GM19240 (cell line): ENCODE results near the gene NIFK.
A peak's percentile ranks its signal among the peaks of the same experiment; 100 is the strongest.

Experiments
- DNase-seq: peaks from one replicate; pipeline ENCODE4 v3.0.0; 2011; ENCODE audit warnings: low spot score; ENCODE audit not compliant: insufficient read length

The NIFK gene

GRCh38 chr2:121736462-121737336 is at the start of gene NIFK:
NIFK (minus strand) TSS chr2:121736875; CDS start chr2:121736850, 25 bp downstream.
- DNase-seq = peak; percentile 90

GRCh38 chr2:121783180-121783579 is 46.5 kb upstream of the NIFK start:
- DNase-seq = no peak

GRCh38 chr2:121778741-121779487 is 42.2 kb upstream of the NIFK start:
- no peak for DNase-seq

- DNase-seq = no peak
These were observed 41.0 kb upstream of the NIFK start for GRCh38 chr2:121777699-121778058.

GRCh38 chr2:121776885-121777698 is 40.4 kb upstream of the NIFK start:
- no peak for DNase-seq

- DNase-seq = no peak
These were observed 39.7 kb upstream of the NIFK start for GRCh38 chr2:121776361-121776760.

GRCh38 chr2:121774235-121774634 is 37.6 kb upstream of the NIFK start:
- DNase-seq = no peak

GRCh38 chr2:121771976-121772742 is 35.5 kb upstream of the NIFK start:
- no peak for DNase-seq

- no peak for DNase-seq
These were observed 31.6 kb upstream of the NIFK start for GRCh38 chr2:121768143-121768755.

GRCh38 chr2:121766624-121767023 is 29.9 kb upstream of the NIFK start:
- no peak for DNase-seq

- DNase-seq = no peak
These were observed 28.1 kb upstream of the NIFK start for GRCh38 chr2:121764681-121765228.

- DNase-seq = peak; percentile 70
These were observed 18.8 kb upstream of the NIFK start, which contains the start of gene TSN for GRCh38 chr2:121755237-121756111. TSN (plus strand) TSS chr2:121755651; CDS start chr2:121755780, 129 bp downstream.

- no peak for DNase-seq
These were observed 18.2 kb upstream of the NIFK start for GRCh38 chr2:121754851-121755236.

GRCh38 chr2:121748202-121748601 is 11.5 kb upstream of the NIFK start:
- DNase-seq = no peak

GRCh38 chr2:121746071-121746578 is 9.4 kb upstream of the NIFK start:
- DNase-seq = no peak

- DNase-seq = no peak
These were observed 4.8 kb upstream of the NIFK start for GRCh38 chr2:121741450-121741849.

GRCh38 chr2:121740973-121741372 is 4.3 kb upstream of the NIFK start:
- no peak for DNase-seq

- DNase-seq = no peak
These were observed 574 bp downstream of the NIFK start for GRCh38 chr2:121736140-121736461.

- DNase-seq = no peak
These were observed 1.1 kb downstream of the NIFK start for GRCh38 chr2:121735518-121736074.
